ENCODE measurements around the gene CNTNAP5. TPM values are rescaled to one million over a fixed set of nuclear protein-coding genes. Genes with fewer than 3 reads are reported as not detected.

The CNTNAP5 gene
- total and polyA plus RNA-seq, 4 donors = not detected

DNA sequence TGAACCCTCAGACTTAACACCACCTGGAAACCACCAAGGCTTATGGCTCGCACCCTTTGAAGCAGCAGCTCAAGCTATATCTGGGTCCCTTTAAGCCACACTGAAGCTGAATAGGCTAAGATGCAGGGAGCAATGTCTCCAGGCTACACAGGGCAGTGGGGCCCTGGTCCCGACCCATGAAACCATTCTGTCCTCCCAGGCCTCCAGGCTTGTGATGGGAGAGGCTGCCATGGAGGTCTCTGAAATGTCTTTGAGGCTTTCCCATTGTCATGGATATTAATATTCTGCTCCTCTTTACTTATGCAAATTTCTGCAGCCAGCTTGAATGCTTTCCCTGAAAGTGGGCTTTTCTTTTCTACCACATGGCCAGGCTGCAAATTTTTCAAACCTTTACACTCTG is 608.7 kb downstream of the CNTNAP5 start:
- Histone ChIP-seq H3K27me3 (ENCODE audit: control insufficient read depth in 4 of 4, insufficient read depth in 4 of 4, low read length in 3 of 4) (no peaks in the 10 kb centered on the region), H3K9ac (ENCODE audit: low read depth in 1 of 2, low read length in 2 of 2) (no peak overlapping the region), H3K36me3 (ENCODE audit: control insufficient read depth in 4 of 4, insufficient read depth in 3 of 4, low read depth in 1 of 4, low read length in 3 of 4) (no peaks in the 10 kb centered on the region), H3K27ac (ENCODE audit: low read depth in 1 of 2, low read length in 2 of 2) (no peak overlapping the region), H3K4me1 (ENCODE audit: control insufficient read depth in 4 of 4, insufficient read depth in 4 of 4, low read length in 3 of 4) (no peaks in the 10 kb centered on the region), H3K9me3 (ENCODE audit: control insufficient read depth in 4 of 4, low read length in 3 of 4) (no peaks in the 10 kb centered on the region), H3K4me3 (ENCODE audit: low read depth in 1 of 3, low read length in 3 of 3) (no peak overlapping the region)
- 59% methylated on average over 2 of the region's 2 CpGs for WGBS
- TF ChIP-seq FOXA1 (IDR thresholded peaks at IDR 0.05) (no peak), MAX (IDR thresholded peaks at IDR 0.05) (no peak), NR2F2 (IDR thresholded peaks at IDR 0.05) (no peak)
- TF ChIP-seq, protein P1, sequence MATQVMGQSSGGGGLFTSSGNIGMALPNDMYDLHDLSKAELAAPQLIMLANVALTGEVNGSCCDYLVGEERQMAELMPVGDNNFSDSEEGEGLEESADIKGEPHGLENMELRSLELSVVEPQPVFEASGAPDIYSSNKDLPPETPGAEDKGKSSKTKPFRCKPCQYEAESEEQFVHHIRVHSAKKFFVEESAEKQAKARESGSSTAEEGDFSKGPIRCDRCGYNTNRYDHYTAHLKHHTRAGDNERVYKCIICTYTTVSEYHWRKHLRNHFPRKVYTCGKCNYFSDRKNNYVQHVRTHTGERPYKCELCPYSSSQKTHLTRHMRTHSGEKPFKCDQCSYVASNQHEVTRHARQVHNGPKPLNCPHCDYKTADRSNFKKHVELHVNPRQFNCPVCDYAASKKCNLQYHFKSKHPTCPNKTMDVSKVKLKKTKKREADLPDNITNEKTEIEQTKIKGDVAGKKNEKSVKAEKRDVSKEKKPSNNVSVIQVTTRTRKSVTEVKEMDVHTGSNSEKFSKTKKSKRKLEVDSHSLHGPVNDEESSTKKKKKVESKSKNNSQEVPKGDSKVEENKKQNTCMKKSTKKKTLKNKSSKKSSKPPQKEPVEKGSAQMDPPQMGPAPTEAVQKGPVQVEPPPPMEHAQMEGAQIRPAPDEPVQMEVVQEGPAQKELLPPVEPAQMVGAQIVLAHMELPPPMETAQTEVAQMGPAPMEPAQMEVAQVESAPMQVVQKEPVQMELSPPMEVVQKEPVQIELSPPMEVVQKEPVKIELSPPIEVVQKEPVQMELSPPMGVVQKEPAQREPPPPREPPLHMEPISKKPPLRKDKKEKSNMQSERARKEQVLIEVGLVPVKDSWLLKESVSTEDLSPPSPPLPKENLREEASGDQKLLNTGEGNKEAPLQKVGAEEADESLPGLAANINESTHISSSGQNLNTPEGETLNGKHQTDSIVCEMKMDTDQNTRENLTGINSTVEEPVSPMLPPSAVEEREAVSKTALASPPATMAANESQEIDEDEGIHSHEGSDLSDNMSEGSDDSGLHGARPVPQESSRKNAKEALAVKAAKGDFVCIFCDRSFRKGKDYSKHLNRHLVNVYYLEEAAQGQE (IDR thresholded peaks at IDR 0.05) = no peak
- no peak for DNase-seq (ENCODE audit: low spot score)

DNA sequence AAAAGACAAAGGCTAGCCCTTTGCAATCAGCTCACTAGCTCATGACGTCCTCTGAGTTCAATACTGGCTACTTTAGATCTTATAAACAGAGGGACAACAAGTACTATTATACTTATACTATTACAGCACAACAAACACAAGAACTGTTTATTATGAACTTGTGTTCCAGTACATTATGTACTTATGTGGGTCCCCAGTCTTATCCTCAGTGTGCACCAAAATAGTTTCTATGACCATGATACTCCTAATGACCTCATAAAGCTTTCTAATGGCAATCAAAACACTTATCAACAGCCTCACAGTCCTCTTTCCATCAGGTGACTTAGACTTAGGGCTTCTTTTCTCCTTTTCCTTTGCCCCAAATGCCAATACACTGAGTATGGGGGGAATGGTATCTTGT is 614.4 kb downstream of the CNTNAP5 start:
- WGBS = 55% methylated on average over 1 of the region's 1 CpG
- Histone ChIP-seq H3K4me3 (ENCODE audit: low read depth in 1 of 3, low read length in 3 of 3) (no peak overlapping the region), H3K4me1 (ENCODE audit: control insufficient read depth in 4 of 4, insufficient read depth in 4 of 4, low read length in 3 of 4) (no peaks in the 10 kb centered on the region), H3K36me3 (ENCODE audit: control insufficient read depth in 4 of 4, insufficient read depth in 3 of 4, low read depth in 1 of 4, low read length in 3 of 4) (no peaks in the 10 kb centered on the region), H3K9ac (ENCODE audit: low read depth in 1 of 2, low read length in 2 of 2) (no peak overlapping the region), H3K27me3 (ENCODE audit: control insufficient read depth in 4 of 4, insufficient read depth in 4 of 4, low read length in 3 of 4) (no peaks in the 10 kb centered on the region), H3K9me3 (ENCODE audit: control insufficient read depth in 4 of 4, low read length in 3 of 4) (no peaks in the 10 kb centered on the region), H3K27ac (ENCODE audit: low read depth in 1 of 2, low read length in 2 of 2) (no peak overlapping the region)
- TF ChIP-seq CTCF (IDR thresholded peaks at IDR 0.05; ENCODE audit: low read depth, low read length, missing input control) = no peak
- TF ChIP-seq, protein P2, sequence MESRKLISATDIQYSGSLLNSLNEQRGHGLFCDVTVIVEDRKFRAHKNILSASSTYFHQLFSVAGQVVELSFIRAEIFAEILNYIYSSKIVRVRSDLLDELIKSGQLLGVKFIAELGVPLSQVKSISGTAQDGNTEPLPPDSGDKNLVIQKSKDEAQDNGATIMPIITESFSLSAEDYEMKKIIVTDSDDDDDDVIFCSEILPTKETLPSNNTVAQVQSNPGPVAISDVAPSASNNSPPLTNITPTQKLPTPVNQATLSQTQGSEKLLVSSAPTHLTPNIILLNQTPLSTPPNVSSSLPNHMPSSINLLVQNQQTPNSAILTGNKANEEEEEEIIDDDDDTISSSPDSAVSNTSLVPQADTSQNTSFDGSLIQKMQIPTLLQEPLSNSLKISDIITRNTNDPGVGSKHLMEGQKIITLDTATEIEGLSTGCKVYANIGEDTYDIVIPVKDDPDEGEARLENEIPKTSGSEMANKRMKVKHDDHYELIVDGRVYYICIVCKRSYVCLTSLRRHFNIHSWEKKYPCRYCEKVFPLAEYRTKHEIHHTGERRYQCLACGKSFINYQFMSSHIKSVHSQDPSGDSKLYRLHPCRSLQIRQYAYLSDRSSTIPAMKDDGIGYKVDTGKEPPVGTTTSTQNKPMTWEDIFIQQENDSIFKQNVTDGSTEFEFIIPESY (IDR thresholded peaks at IDR 0.05) = no peak
- no peak for TF ChIP-seq JUND (IDR thresholded peaks at IDR 0.05)
- TF ChIP-seq EGR1 (IDR thresholded peaks at IDR 0.05; ENCODE audit: low read depth in 2 of 2) = no peak
- no peak for TF ChIP-seq MAX (IDR thresholded peaks at IDR 0.05)
- TF ChIP-seq FOXA1 (IDR thresholded peaks at IDR 0.05) = no peak
- no peak for TF ChIP-seq ATF3 (IDR thresholded peaks at IDR 0.05)
- TF ChIP-seq, protein P1 (IDR thresholded peaks at IDR 0.05) = no peak
- DNase-seq (ENCODE audit: low spot score) = no peak
